Measurements from ENCODE around the gene SH2D2A.

Gene SH2D2A

DNA sequence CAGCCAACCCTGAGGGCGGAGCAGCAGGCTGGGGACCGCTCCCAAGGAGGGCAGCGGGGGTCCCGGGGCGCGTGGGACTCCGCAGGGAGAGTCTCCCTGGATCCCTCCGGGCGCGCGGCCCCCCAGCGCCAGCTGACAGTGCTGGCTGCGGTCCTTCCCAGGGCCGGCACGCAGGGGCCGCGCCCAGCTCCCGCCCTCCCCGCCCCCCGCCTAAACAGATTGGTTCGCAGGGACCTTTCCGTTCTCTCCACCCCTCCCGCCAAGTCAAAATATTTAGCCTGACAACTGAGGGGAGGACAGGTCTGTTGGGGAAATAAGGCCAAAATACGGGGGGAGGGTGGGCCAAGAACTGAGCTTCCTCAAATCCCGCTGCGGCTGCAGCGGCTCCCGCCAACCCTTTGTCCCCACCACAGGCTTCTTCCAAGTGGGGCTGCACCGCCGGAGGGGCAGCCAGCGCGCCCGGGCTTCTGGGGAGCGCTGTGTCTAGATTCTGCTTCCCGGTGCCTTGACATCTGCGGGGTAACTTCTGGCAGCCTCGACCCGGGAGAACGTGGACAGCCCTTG lies 42.4 kb upstream of the SH2D2A start, which contains the start of gene INSRR:
TSS of gene INSRR (minus strand) at position 159 of the 564 bp plus-strand sequence. CDS start 496 bp downstream, outside the sequence.
- no peaks in the 10 kb centered on the region for H3K27me3 ChIP-seq (ENCODE audit: insufficient read depth, low read depth, severe bottlenecking)
- TF ChIP-seq, protein P1, sequence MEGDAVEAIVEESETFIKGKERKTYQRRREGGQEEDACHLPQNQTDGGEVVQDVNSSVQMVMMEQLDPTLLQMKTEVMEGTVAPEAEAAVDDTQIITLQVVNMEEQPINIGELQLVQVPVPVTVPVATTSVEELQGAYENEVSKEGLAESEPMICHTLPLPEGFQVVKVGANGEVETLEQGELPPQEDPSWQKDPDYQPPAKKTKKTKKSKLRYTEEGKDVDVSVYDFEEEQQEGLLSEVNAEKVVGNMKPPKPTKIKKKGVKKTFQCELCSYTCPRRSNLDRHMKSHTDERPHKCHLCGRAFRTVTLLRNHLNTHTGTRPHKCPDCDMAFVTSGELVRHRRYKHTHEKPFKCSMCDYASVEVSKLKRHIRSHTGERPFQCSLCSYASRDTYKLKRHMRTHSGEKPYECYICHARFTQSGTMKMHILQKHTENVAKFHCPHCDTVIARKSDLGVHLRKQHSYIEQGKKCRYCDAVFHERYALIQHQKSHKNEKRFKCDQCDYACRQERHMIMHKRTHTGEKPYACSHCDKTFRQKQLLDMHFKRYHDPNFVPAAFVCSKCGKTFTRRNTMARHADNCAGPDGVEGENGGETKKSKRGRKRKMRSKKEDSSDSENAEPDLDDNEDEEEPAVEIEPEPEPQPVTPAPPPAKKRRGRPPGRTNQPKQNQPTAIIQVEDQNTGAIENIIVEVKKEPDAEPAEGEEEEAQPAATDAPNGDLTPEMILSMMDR (IDR thresholded peaks at IDR 0.05; ENCODE audit: low read depth, low read length), result no peak
- peak within 1 kb of the TSS; percentile 70 for H3K4me3 ChIP-seq (ENCODE audit: low read depth, low read length)
- H3K27ac ChIP-seq, result peak within 1 kb of the TSS; percentile 43
- DNase-seq, result no peak
- no peaks in the 10 kb centered on the region for H3K36me3 ChIP-seq
- no peaks in the 10 kb centered on the region for H3K9me3 ChIP-seq (ENCODE audit: severe bottlenecking)

DNA sequence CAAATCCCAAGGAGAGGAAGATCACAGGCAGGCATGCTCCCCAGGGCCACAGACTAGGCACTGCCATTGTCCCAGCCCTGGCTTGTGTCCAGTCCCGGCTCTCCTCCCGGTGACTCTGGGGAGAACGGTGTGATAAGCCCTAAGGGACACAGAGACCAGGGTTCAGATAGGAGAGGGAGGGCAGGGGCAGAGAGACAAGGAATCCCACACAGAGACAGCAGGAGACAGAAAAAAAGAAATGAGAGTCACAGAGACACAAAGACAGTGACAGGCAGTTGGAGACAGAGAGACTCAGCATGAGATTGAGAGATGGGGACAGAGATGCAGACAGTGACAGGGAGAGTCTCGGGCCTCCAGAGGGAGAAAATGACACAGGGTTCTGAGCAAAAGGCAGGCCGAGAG lies 41.9 kb upstream of the SH2D2A start:
- Histone ChIP-seq H3K9me3 (ENCODE audit: severe bottlenecking) (no peaks in the 10 kb centered on the region), H3K27ac (no peak overlapping the region), H3K4me3 (ENCODE audit: low read depth, low read length) (no peak overlapping the region), H3K27me3 (ENCODE audit: insufficient read depth, low read depth, severe bottlenecking) (no peaks in the 10 kb centered on the region), H3K36me3 (no peaks in the 10 kb centered on the region)
- TF ChIP-seq, protein P1 (IDR thresholded peaks at IDR 0.05; ENCODE audit: low read depth, low read length), result no peak
- DNase-seq, result no peak

DNA sequence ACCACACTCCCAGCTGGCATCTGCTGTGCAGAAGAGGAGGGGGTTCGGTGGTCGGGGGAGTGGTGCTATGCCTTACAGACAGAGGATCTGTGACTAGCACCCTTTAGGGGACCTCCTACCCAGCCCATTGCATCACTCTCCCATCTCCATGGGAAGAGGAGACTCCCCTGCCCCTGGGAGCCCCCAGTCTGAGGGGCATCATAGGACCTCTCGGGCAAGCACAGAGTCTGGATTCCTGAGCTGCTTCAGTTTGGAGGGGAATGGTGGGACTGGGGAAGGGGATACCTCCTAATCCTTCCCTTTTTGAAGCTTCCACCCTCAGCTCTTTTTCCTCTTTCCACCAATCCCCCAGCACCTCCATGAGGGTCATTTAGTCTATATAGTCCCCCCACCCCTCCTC lies 40.9 kb upstream of the SH2D2A start:
- Histone ChIP-seq H3K4me3 (ENCODE audit: low read depth, low read length) (no peak overlapping the region), H3K27ac (no peak overlapping the region), H3K9me3 (ENCODE audit: severe bottlenecking) (no peaks in the 10 kb centered on the region), H3K27me3 (ENCODE audit: insufficient read depth, low read depth, severe bottlenecking) (no peaks in the 10 kb centered on the region), H3K36me3 (no peaks in the 10 kb centered on the region)
- TF ChIP-seq, protein P1 (IDR thresholded peaks at IDR 0.05; ENCODE audit: low read depth, low read length), result no peak
- no peak for DNase-seq

DNA sequence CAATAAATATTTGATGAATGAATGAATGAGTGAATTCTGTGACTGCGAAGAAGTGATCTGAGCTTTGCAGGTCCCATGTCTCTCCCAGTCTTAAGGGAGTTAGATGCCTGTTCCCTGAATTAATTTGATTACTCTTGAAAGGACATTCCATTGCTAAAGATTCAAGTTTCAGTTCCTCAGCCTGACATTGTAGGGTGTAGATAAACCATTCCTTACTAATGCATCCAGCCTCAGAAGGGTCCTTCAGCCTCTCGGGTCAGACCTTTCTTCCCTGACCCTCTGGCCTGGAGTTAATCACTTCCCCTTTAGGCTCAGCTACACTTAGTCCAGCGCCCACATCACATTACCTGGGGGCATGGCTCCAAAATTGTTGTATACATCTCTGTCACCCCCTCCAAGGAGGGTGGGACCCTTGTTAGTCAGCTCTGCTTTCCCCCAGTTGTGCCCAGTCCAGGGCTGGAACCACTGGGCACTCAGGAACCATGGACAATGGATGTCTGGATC lies 39.7 kb upstream of the SH2D2A start:
- no peaks in the 10 kb centered on the region for H3K9me3 ChIP-seq (ENCODE audit: severe bottlenecking)
- no peak overlapping the region for H3K27ac ChIP-seq
- no peak overlapping the region for H3K4me3 ChIP-seq (ENCODE audit: low read depth, low read length)
- H3K36me3 ChIP-seq, result no peaks in the 10 kb centered on the region
- TF ChIP-seq, protein P1 (IDR thresholded peaks at IDR 0.05; ENCODE audit: low read depth, low read length), result no peak
- H3K27me3 ChIP-seq (ENCODE audit: insufficient read depth, low read depth, severe bottlenecking), result no peaks in the 10 kb centered on the region
- DNase-seq, result no peak

DNA sequence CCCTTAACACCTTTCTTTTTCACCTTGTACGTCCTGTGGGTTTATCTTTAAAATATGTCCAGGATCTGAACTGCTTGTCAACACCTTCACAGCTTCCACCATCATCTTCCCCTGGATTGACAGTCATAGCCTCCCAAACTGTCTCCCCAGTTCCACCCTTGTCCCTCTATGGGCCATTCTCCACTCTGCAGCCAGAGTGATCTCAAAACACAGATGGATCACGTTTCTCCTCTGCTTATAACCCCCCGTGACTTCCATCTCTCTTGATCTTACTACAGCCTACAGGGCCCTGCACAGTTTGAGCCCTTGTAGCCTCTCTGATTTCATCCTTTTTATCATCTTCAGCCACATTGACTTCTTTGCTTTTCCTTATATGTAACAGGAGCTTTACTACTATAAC lies 38.0 kb upstream of the SH2D2A start:
- Histone ChIP-seq H3K27ac (no peak overlapping the region), H3K36me3 (no peaks in the 10 kb centered on the region), H3K9me3 (ENCODE audit: severe bottlenecking) (no peaks in the 10 kb centered on the region), H3K27me3 (ENCODE audit: insufficient read depth, low read depth, severe bottlenecking) (no peaks in the 10 kb centered on the region), H3K4me3 (ENCODE audit: low read depth, low read length) (no peak overlapping the region)
- TF ChIP-seq, protein P1 (IDR thresholded peaks at IDR 0.05; ENCODE audit: low read depth, low read length), result peak; percentile 36; the same call in 1 of the 2 replicates
- no peak for DNase-seq

DNA sequence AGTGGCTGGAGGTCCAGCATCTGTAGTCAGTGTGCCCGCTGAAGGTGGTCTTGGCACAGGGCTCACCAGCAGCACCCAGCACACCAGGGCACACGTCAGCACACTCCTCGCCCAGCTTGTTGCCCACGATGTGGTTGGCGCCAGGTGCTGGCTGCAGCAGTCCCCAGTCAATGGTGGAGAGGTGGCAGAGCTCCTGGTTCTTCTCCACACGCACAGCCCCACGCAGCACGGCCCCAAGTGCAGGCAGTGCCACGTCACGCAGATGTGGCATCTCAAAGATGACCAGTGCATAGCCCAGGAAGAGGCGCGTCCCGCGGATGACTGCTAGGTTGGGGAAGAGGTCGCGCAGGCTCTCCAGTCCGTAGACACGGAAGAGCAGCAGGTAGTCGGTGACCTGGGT lies 37.1 kb upstream of the SH2D2A start:
- H3K27ac ChIP-seq, result no peak overlapping the region
- H3K36me3 ChIP-seq, result no peaks in the 10 kb centered on the region
- no peaks in the 10 kb centered on the region for H3K27me3 ChIP-seq (ENCODE audit: insufficient read depth, low read depth, severe bottlenecking)
- H3K4me3 ChIP-seq (ENCODE audit: low read depth, low read length), result no peak overlapping the region
- TF ChIP-seq, protein P1 (IDR thresholded peaks at IDR 0.05; ENCODE audit: low read depth, low read length), result no peak
- no peaks in the 10 kb centered on the region for H3K9me3 ChIP-seq (ENCODE audit: severe bottlenecking)
- no peak for DNase-seq

All from WERI-Rb-1 (cell line).